ENCODE measurements around the gene ABLIM2. TPM values are rescaled to one million over a fixed set of nuclear protein-coding genes. Genes with fewer than 3 reads are reported as not detected.
A peak's percentile ranks its signal among the peaks of the same experiment; 100 is the strongest.

Gene ABLIM2
- total and polyA plus RNA-seq, 2 of the 13 experiments (the other 11 are each of a cell fraction or from before 2014, with no cell fraction given) = 0.20 to 0.37 TPM

GRCh38 chr4:8169763-8170162 lies 11.2 kb upstream of the ABLIM2 start:
- CTCF ChIA-PET (ENCODE audit: low intra/inter-chr PET ratio, low total read pairs) = no interaction called here
- peaks cover 5 to 40% of the 10 kb centered on the region in 2 experiments; a peak in 3 of 5 replicates for H3K27me3 ChIP-seq (ENCODE audit: control insufficient read depth in 1 of 2, insufficient read depth in 2 of 2, low read length in 2 of 2)
- no peak overlapping the region for H3K4me3 ChIP-seq (replicated peaks in 1 of 3; ENCODE audit: insufficient read depth in 1 of 3, low read depth in 2 of 3, low read length in 3 of 3)
- DNase-seq (ENCODE audit: low spot score) (no peak), ATAC-seq (no peak), FAIRE-seq (no peak)
- in situ Hi-C loops (cut with HindIII; ENCODE audit: extremely low pct_ligation_motif_present, low pct_unique_long_range_greater_than_20kb) = loop anchor here (10.0 kb wide), 1 partner anchor 235 kb away; no protein-coding TSS in a partner anchor
- no peaks in the 10 kb centered on the region for H3K79me2 ChIP-seq (ENCODE audit: insufficient read depth, low read length)
- H3K36me3 ChIP-seq (replicated peaks in 1 of 2; ENCODE audit: control insufficient read depth in 1 of 2, insufficient read depth in 2 of 2, low read length in 2 of 2) = no peaks in the 10 kb centered on the region
- intact Hi-C loops (cut with micrococcal nuclease; ENCODE audit: unreplicated experiment) = no loop called here
- peaks cover 5% of the 10 kb centered on the region; the same call in 1 of the 2 replicates for H3K9me3 ChIP-seq (ENCODE audit: low read length)
- no peak overlapping the region for H3K4me2 ChIP-seq (ENCODE audit: low read depth, low read length)
- H3K4me1 ChIP-seq (ENCODE audit: insufficient read depth, low read length) = no peaks in the 10 kb centered on the region
- POLR2A ChIA-PET = no interaction called here
- H4K20me1 ChIP-seq (ENCODE audit: insufficient read depth, low read length) = no peaks in the 10 kb centered on the region
- no peak overlapping the region for H2AFZ ChIP-seq (ENCODE audit: low read length)
- no peak overlapping the region for H3K9ac ChIP-seq (ENCODE audit: insufficient read depth, low read depth, low read length)
- no TSS peak for BruUV-seq (replicated peaks)
- no peak overlapping the region for H3K27ac ChIP-seq (ENCODE audit: extremely low read length, insufficient read depth, low read length)
- no peak for TF ChIP-seq DR1 (CRISPR knock-in tag; IDR thresholded peaks at IDR 0.05)
- no peak for TF ChIP-seq ZBTB38 (CRISPR knock-in tag; IDR thresholded peaks at IDR 0.05)
- TF ChIP-seq TCF7L2 (IDR thresholded peaks at IDR 0.05; ENCODE audit: low read depth, low read length) = no peak
- WGBS (ENCODE audit: low lambda C conversion rate) = 35% methylated on average over 2 of the region's 3 CpGs

- CTCF ChIA-PET (ENCODE audit: low intra/inter-chr PET ratio, low total read pairs) = no interaction called here
These were observed 10.4 kb upstream of the ABLIM2 start for GRCh38 chr4:8168832-8169598.

More at GRCh38 chr4:8168832-8169598, 10.4 kb upstream of the ABLIM2 start:
- FAIRE-seq = no peak
- Histone ChIP-seq H3K4me3 (replicated peaks in 1 of 3; ENCODE audit: insufficient read depth in 1 of 3, low read depth in 2 of 3, low read length in 3 of 3) (no peak overlapping the region), H3K36me3 (replicated peaks in 1 of 2; ENCODE audit: control insufficient read depth in 1 of 2, insufficient read depth in 2 of 2, low read length in 2 of 2) (no peaks in the 10 kb centered on the region), H3K4me2 (ENCODE audit: low read depth, low read length) (no peak overlapping the region), H3K27me3 (ENCODE audit: control insufficient read depth in 1 of 2, insufficient read depth in 2 of 2, low read length in 2 of 2) (peaks cover 5 to 48% of the 10 kb centered on the region in 2 experiments; a peak in 3 of 5 replicates), H3K4me1 (ENCODE audit: insufficient read depth, low read length) (no peaks in the 10 kb centered on the region), H2AFZ (ENCODE audit: low read length) (no peak overlapping the region), H3K79me2 (ENCODE audit: insufficient read depth, low read length) (no peaks in the 10 kb centered on the region), H3K9me3 (ENCODE audit: low read length) (peaks cover 5% of the 10 kb centered on the region; the same call in 1 of the 2 replicates), H3K27ac (ENCODE audit: extremely low read length, insufficient read depth, low read length) (no peak overlapping the region), H4K20me1 (ENCODE audit: insufficient read depth, low read length) (no peaks in the 10 kb centered on the region), H3K9ac (ENCODE audit: insufficient read depth, low read depth, low read length) (no peak overlapping the region)
- intact Hi-C loops (cut with micrococcal nuclease; ENCODE audit: unreplicated experiment) = no loop called here
- POLR2A ChIA-PET = no interaction called here
- TF ChIP-seq MNT (IDR thresholded peaks at IDR 0.05) (peak; percentile 29; the same call in 1 of the 2 replicates), MZF1 (CRISPR knock-in tag; IDR thresholded peaks at IDR 0.05; ENCODE audit: borderline replicate concordance) (no peak), ZNF329 (CRISPR knock-in tag; IDR thresholded peaks at IDR 0.05; ENCODE audit: low read depth) (0 out of 2 replicates have a peak, but pooled peaks have one; percentile 78), ZBTB38 (CRISPR knock-in tag; IDR thresholded peaks at IDR 0.05) (no peak)
- ATAC-seq = no peak
- BruUV-seq (replicated peaks) = no TSS peak
- DNase-seq (ENCODE audit: low spot score) = no peak
- in situ Hi-C loops (cut with HindIII; ENCODE audit: extremely low pct_ligation_motif_present, low pct_unique_long_range_greater_than_20kb) = loop anchor here (10.0 kb wide), 1 partner anchor 236 kb away; no protein-coding TSS in a partner anchor
- WGBS (ENCODE audit: low lambda C conversion rate) = 8% methylated on average over 5 of the region's 5 CpGs

All from HepG2 (cell line).